ENCODE measurements around the gene DNAH14. TPM values are rescaled to one million over a fixed set of nuclear protein-coding genes. Genes with fewer than 3 reads are reported as not detected.

The DNAH14 gene
- total and polyA plus RNA-seq, 12 donors: 7.6 to 25.3 (median 16.5) TPM

DNA sequence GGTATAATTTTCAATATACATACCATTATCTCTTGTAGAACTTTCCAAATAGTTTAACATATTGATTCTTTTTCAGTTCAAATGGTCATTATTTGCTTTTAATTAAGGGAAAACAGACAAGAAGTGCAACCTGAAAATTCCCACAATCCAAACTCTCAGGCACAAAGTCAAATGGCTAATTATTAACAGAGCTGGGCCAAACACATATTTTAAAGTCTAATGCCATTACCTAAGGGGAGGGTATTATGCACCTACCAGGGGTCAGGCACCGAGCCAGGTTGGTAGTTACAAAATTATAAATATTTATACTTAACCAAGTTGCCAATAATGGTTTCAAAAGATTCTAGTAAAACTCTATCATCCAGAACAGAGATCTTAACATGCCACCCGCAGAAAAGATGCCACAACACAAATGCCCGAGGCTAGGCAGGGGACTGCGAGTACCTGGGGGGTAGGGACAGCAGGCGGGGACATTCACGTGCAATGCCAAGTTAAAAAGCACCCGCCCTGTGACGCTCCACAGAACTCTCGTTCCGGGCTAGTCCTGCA is 483.4 kb downstream of the DNAH14 start:
- Histone ChIP-seq H3K36me3 (replicated peaks in 1 of 2) (peaks cover 0 to 37% of the 10 kb centered on the region in 2 donors), H3K4me1 (replicated peaks in 1 of 2) (no peaks in the 10 kb centered on the region), H3K27ac (no peak overlapping the region), H3K27me3 (no peaks in the 10 kb centered on the region), H3K4me3 (no peak overlapping the region), H3K9me3 (replicated peaks in 1 of 3) (no peaks in the 10 kb centered on the region)
- no peak for DNase-seq
- no peak for TF ChIP-seq POLR2A (IDR thresholded peaks at IDR 0.05)
- TF ChIP-seq, protein P1, sequence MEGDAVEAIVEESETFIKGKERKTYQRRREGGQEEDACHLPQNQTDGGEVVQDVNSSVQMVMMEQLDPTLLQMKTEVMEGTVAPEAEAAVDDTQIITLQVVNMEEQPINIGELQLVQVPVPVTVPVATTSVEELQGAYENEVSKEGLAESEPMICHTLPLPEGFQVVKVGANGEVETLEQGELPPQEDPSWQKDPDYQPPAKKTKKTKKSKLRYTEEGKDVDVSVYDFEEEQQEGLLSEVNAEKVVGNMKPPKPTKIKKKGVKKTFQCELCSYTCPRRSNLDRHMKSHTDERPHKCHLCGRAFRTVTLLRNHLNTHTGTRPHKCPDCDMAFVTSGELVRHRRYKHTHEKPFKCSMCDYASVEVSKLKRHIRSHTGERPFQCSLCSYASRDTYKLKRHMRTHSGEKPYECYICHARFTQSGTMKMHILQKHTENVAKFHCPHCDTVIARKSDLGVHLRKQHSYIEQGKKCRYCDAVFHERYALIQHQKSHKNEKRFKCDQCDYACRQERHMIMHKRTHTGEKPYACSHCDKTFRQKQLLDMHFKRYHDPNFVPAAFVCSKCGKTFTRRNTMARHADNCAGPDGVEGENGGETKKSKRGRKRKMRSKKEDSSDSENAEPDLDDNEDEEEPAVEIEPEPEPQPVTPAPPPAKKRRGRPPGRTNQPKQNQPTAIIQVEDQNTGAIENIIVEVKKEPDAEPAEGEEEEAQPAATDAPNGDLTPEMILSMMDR (IDR thresholded peaks at IDR 0.05): no peak
- intact Hi-C loops (cut with DNase I): no loop called here
- 92 to 96% (median 94%) methylated on average over 10 of the region's 10 CpGs for WGBS, 4 donors

DNA sequence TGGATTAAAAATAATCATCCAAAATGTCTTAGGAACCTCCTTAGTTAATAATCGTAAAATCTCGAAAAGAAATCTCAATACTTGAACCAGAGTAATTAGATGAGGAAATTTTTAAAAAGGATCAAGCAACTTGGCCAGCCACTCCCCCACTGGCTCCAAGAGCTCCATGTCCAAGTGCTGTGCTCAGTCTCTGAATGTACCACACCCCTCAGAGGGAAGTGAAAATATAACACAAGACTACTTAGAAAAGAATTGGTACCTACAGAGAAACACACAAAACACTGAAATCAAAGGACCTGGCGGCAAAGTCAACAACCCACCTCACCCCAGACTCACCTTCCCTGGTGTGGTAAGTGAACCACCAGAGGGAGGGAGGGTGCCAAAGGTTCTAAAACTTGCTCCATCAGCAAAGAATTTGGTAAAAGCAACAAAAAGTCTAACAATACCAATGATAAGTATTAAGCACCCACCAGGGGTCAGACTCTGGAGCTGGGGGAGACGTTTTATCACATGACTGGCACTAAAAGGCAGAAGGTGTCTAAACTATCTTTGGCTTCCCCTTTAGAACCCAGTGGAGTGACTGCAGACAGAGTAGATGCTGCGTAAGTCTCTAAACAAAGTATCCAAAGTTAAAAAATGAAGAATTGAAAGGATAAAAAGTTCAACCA is 484.4 kb downstream of the DNAH14 start:
- TF ChIP-seq POLR2A (IDR thresholded peaks at IDR 0.05): no peak
- TF ChIP-seq, protein P1 (IDR thresholded peaks at IDR 0.05): no peak
- Histone ChIP-seq H3K4me3 (no peak overlapping the region), H3K9me3 (replicated peaks in 1 of 3) (no peaks in the 10 kb centered on the region), H3K36me3 (replicated peaks in 1 of 2) (peaks cover 0 to 44% of the 10 kb centered on the region in 2 donors), H3K27me3 (no peaks in the 10 kb centered on the region), H3K27ac (no peak overlapping the region), H3K4me1 (replicated peaks in 1 of 2) (no peaks in the 10 kb centered on the region)
- intact Hi-C loops (cut with DNase I): no loop called here
- no peak for DNase-seq
- WGBS, 4 donors: 92 to 93% (median 92%) methylated on average over 5 of the region's 5 CpGs

DNA sequence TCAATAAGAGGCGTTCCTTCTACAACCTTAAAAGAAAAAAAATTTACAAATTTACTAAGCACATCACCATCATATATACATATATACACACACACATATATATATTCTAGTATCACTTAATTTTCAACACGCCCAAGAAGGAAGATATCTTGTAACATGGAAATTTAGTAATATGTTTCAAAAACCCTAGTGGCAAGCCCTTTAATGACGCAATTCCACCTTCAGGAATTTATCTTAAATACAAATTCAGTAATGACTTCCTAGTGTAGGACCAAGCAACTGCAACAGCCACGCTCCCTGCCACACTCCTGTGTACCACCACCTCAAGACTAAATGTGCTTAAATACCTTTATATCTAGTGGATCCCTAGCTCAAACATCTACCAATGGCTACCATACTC is 485.8 kb downstream of the DNAH14 start:
- no peaks in the 10 kb centered on the region for H3K9me3 ChIP-seq (replicated peaks in 1 of 3)
- DNase-seq: no peak
- H3K4me1 ChIP-seq (replicated peaks in 1 of 2): no peaks in the 10 kb centered on the region
- H3K36me3 ChIP-seq (replicated peaks in 1 of 2): peaks cover 0 to 50% of the 10 kb centered on the region in 2 donors
- no peaks in the 10 kb centered on the region for H3K27me3 ChIP-seq
- no peak overlapping the region for H3K27ac ChIP-seq
- TF ChIP-seq, protein P1 (IDR thresholded peaks at IDR 0.05): no peak
- no peak for TF ChIP-seq POLR2A (IDR thresholded peaks at IDR 0.05)
- H3K4me3 ChIP-seq: no peak overlapping the region
- intact Hi-C loops (cut with DNase I): no loop called here
- WGBS, 4 donors: 93 to 100% (median 96%) methylated on average over 4 of the region's 4 CpGs

DNA sequence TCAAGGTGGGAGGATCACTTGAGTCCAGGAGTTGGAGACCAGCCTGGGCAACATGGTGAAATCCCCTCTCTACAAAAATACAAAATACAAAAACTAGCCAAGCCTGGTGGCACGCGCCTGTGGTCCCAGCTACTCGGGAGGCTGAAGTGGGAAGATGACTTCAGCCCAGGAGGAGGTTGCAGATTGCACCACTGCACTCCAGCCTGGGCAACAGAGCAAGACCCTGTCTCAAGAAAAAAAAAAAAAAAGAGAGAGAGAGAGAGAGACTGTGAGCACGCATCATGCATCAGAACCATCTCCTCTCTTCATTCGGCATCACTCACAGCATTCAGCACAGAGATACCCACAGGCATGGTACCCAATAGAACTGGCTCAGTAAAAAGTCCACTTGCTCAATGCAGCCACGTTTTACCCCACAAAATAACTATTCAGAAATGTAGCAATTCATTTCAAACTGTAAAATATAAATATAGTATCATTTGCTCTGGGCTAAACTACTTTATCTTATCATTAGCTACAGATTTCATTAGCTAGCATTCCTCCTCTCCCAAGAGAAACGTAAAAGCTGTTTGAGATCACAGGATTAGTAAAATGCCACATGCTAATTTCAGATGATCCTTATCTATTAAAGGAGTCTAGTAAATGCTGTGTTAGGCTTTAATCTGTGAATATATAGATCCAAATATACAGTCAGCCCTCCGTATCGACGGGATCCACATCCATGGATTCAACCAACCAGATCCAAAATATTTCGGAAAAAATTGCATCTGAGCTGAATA is 486.7 kb downstream of the DNAH14 start:
- Histone ChIP-seq H3K27ac (no peak overlapping the region), H3K4me1 (replicated peaks in 1 of 2) (no peaks in the 10 kb centered on the region), H3K27me3 (no peaks in the 10 kb centered on the region), H3K4me3 (no peak overlapping the region), H3K9me3 (replicated peaks in 1 of 3) (no peaks in the 10 kb centered on the region), H3K36me3 (replicated peaks in 1 of 2) (peaks cover 0 to 41% of the 10 kb centered on the region in 2 donors)
- no peak for DNase-seq
- no peak for TF ChIP-seq POLR2A (IDR thresholded peaks at IDR 0.05)
- TF ChIP-seq, protein P1 (IDR thresholded peaks at IDR 0.05): no peak
- WGBS, 4 donors: 87 to 95% (median 93%) methylated on average over 11 of the region's 11 CpGs
- intact Hi-C loops (cut with DNase I): no loop called here

All from adrenal gland (tissue), 12 donors.